SK-N-SH (cell line): Measurements from ENCODE around the gene THAP2.

Experiments used
- EP300 ChIP-seq, 2 experiments: IDR thresholded peaks; 2 replicates each; pipeline versions ENCODE4 v1.4.0 to v1.6.1; 2012; ENCODE audit warnings: borderline replicate concordance in 1 of 2, low read depth in 1 of 2, low read length in 1 of 2
- POLR2AphosphoS5 ChIP-seq: IDR thresholded peaks from 2 replicates; pipeline ENCODE4 v1.6.1; 2012; ENCODE audit warnings: low read depth, low read length
- YY1 ChIP-seq: IDR thresholded peaks from 2 replicates; pipeline ENCODE4 v1.4.0; 2012; ENCODE audit warnings: low read depth, mild to moderate bottlenecking
- TF ChIP-seq, protein P1 (sequence below): fragments of 200-600 bp; sonication (generic); IDR thresholded peaks from 2 replicates; pipeline ENCODE4 v1.6.1; 2017; ENCODE audit warnings: antibody characterized with exemption, mild to moderate bottlenecking, moderate library complexity
- TF ChIP-seq, protein P2 (sequence below): IDR thresholded peaks from 2 replicates; pipeline ENCODE4; 2012

DNA sequence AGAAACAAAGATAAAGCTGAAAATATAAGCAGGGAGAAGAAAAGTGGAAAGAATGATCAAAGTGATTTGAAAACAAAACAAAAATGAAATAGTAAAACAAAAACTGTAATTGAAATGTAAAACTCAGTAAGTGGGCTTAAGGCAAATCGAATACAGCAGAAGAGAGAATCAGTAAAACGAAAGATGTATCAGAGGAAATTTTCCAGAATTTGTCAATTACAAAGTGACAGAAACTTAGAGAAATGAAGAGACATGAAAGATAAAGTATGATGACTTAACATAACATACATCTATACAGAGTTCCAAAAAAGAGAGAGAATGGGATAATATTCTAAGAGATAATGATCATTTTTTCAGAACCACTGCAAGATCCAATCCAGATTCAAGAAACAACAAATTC, 11.0 kb upstream of the THAP2 start:
- TF ChIP-seq, protein P1, sequence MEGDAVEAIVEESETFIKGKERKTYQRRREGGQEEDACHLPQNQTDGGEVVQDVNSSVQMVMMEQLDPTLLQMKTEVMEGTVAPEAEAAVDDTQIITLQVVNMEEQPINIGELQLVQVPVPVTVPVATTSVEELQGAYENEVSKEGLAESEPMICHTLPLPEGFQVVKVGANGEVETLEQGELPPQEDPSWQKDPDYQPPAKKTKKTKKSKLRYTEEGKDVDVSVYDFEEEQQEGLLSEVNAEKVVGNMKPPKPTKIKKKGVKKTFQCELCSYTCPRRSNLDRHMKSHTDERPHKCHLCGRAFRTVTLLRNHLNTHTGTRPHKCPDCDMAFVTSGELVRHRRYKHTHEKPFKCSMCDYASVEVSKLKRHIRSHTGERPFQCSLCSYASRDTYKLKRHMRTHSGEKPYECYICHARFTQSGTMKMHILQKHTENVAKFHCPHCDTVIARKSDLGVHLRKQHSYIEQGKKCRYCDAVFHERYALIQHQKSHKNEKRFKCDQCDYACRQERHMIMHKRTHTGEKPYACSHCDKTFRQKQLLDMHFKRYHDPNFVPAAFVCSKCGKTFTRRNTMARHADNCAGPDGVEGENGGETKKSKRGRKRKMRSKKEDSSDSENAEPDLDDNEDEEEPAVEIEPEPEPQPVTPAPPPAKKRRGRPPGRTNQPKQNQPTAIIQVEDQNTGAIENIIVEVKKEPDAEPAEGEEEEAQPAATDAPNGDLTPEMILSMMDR, result no peak
- TF ChIP-seq EP300 (IDR thresholded peaks at IDR 0.05; ENCODE audit: borderline replicate concordance in 1 of 2, low read depth in 1 of 2, low read length in 1 of 2), result no peak
- no peak for TF ChIP-seq YY1
- no peak for TF ChIP-seq POLR2AphosphoS5
- TF ChIP-seq, protein P2, sequence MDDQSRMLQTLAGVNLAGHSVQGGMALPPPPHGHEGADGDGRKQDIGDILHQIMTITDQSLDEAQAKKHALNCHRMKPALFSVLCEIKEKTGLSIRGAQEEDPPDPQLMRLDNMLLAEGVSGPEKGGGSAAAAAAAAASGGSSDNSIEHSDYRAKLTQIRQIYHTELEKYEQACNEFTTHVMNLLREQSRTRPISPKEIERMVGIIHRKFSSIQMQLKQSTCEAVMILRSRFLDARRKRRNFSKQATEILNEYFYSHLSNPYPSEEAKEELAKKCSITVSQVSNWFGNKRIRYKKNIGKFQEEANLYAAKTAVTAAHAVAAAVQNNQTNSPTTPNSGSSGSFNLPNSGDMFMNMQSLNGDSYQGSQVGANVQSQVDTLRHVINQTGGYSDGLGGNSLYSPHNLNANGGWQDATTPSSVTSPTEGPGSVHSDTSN, result no peak
